ENCODE measurements around the gene ZNF385B. TPM values are rescaled to one million over a fixed set of nuclear protein-coding genes. Genes with fewer than 3 reads are reported as not detected.

Gene ZNF385B
- total and polyA plus RNA-seq, 9 of the 15 experiments (the other 6 are each of a cell fraction or from before 2014, with no cell fraction given) = 0.50 TPM; not detected in 8

GRCh38 chr2:179793238-179793637, 68.2 kb downstream of the ZNF385B start:
- Histone ChIP-seq H3K9ac (ENCODE audit: insufficient read depth in 1 of 2, low read depth in 2 of 2, low read length in 2 of 2) (no peak overlapping the region), H3K36me3 (ENCODE audit: control insufficient read depth, insufficient read depth, low read length) (no peaks in the 10 kb centered on the region; the same call in 2 of the 3 replicates), H3K9me3 (replicated peaks; ENCODE audit: control insufficient read depth, insufficient read depth, low read depth, low read length) (peaks cover 11% of the 10 kb centered on the region), H3K4me3 (no peak overlapping the region), H4K20me1 (replicated peaks; ENCODE audit: control insufficient read depth, insufficient read depth, low read length) (no peaks in the 10 kb centered on the region), H3K4me2 (ENCODE audit: insufficient read depth, low read length) (no peak overlapping the region), H3K27ac (ENCODE audit: extremely low read depth, low read depth, low read length) (no peak overlapping the region; the same call in 1 of the 3 replicates), H3K79me2 (ENCODE audit: control insufficient read depth, insufficient read depth, low read length) (no peaks in the 10 kb centered on the region), H3K4me1 (replicated peaks in 1 of 2; ENCODE audit: control insufficient read depth in 2 of 2, insufficient read depth in 2 of 2, low read length in 2 of 2) (no peaks in the 10 kb centered on the region; a peak in 2 of 5 replicates), H2AFZ (ENCODE audit: low read depth, low read length) (no peak overlapping the region), H3K9me1 (ENCODE audit: control insufficient read depth, insufficient read depth, low read length) (no peaks in the 10 kb centered on the region), H3K27me3 (ENCODE audit: control insufficient read depth in 2 of 2, insufficient read depth in 2 of 2, low read length in 2 of 2) (no peaks in the 10 kb centered on the region)
- peak in 1 of 4 experiments; percentile 63 for DNase-seq (ENCODE audit: extremely low read depth in 1 of 4, low spot score in 3 of 4)
- WGBS (ENCODE audit: insufficient coverage, low coverage, missing lambda C conversion rate) = 21% methylated on average over 2 of the region's 2 CpGs
- in situ Hi-C loops (cut with MboI) (no loop called here), intact Hi-C loops (cut with micrococcal nuclease) (no loop called here)
- BruUV-seq (replicated peaks) = no TSS peak
- POLR2A ChIA-PET = no interaction called here
- peak; percentile 49 for FAIRE-seq
- no peak; the same call in 1 of the 3 replicates for ATAC-seq
- CTCF ChIA-PET (ENCODE audit: low intra/inter-chr PET ratio) = no interaction called here
- TF ChIP-seq TAL1 (IDR thresholded peaks at IDR 0.05) (peak; percentile 81), CHD1 (IDR thresholded peaks at IDR 0.05; ENCODE audit: low read length) (no peak), TCF7 (IDR thresholded peaks at IDR 0.05; ENCODE audit: borderline replicate concordance) (no peak), WHSC1 (IDR thresholded peaks at IDR 0.05; ENCODE audit: low read length) (no peak), TGIF2 (CRISPR knock-in tag; IDR thresholded peaks at IDR 0.05) (no peak), NFIC (IDR thresholded peaks at IDR 0.05) (peak; percentile 40; the same call in 1 of the 2 replicates), SPI1 (IDR thresholded peaks at IDR 0.05; ENCODE audit: borderline replicate concordance, low read depth, low read length) (peak; percentile 41; the same call in 1 of the 2 replicates), CBFA2T3 (IDR thresholded peaks at IDR 0.05) (peak; percentile 91), TCF3 (CRISPR knock-in tag; IDR thresholded peaks at IDR 0.05) (no peak), POLR2AphosphoS5 (IDR thresholded peaks at IDR 0.05; ENCODE audit: control insufficient read depth, insufficient read depth, low read depth, low read length) (peak; percentile 39; the same call in 1 of the 2 replicates), CHD2 (IDR thresholded peaks at IDR 0.05; ENCODE audit: low read depth, low read length) (no peak), ZNF445 (CRISPR knock-in tag; IDR thresholded peaks at IDR 0.05; ENCODE audit: low read depth) (no peak), MED1 (CRISPR knock-in tag; IDR thresholded peaks at IDR 0.05; ENCODE audit: borderline replicate concordance) (no peak), MLLT1 (IDR thresholded peaks at IDR 0.05) (no peak), SAFB (IDR thresholded peaks at IDR 0.05; ENCODE audit: borderline replicate concordance, low read depth, low read length) (no peak), STAT5A (IDR thresholded peaks at IDR 0.05; ENCODE audit: borderline replicate concordance, low read length) (0 out of 2 replicates have a peak, but pooled peaks have one; percentile 22), CBX3 (IDR thresholded peaks at IDR 0.05; ENCODE audit: borderline replicate concordance in 1 of 2, low read length in 2 of 2) (peak in 1 of 2 experiments; percentile 15; a peak in 1 of 3 replicates), CBFA2T2 (conservative IDR thresholded peaks at IDR 0.05) (peak; percentile 86), ARID1B (IDR thresholded peaks at IDR 0.05) (peak; percentile 50), TRIM24 (IDR thresholded peaks at IDR 0.05) (peak; percentile 64 to 79; a peak in 2 of 4 replicates), CXXC5 (CRISPR knock-in tag; IDR thresholded peaks at IDR 0.05) (no peak), NCOR1 (IDR thresholded peaks at IDR 0.05) (peak; percentile 53; the same call in 1 of the 2 replicates), FOXM1 (IDR thresholded peaks at IDR 0.05; ENCODE audit: low read depth) (peak; percentile 28; the same call in 1 of the 2 replicates), FOXM1 (CRISPR knock-in tag; IDR thresholded peaks at IDR 0.05; ENCODE audit: low read depth) (no peak), YBX1 (IDR thresholded peaks at IDR 0.05) (no peak), SRSF7 (optimal IDR thresholded peaks at IDR 0.05; ENCODE audit: low read depth, low read length) (no peak), NR1H2 (CRISPR knock-in tag; IDR thresholded peaks at IDR 0.05) (no peak), CC2D1A (IDR thresholded peaks at IDR 0.05) (peak; percentile 57; the same call in 1 of the 2 replicates)
